Renal cortex interstitium (tissue), 11 donors: ENCODE results near the gene GPR26. TPM values are rescaled to one million over a fixed set of nuclear protein-coding genes. Genes with fewer than 3 reads are reported as not detected.
"Not testable (repeated sequence)": the region's sequence is repeated elsewhere in the genome, so short reads cannot be mapped to it uniquely, and the experiment has no call there.

ENCODE experiments used
- DNase-seq, 11 donors: peaks; one replicate each; pipeline ENCODE4 v3.0.0-alpha.2; 2013; ENCODE audit warnings: low read depth in 9 of 11, low spot score in 4 of 11; ENCODE audit errors: extremely low read depth in 1 of 11
- polyA plus RNA-seq, 3 donors: library from polyadenylated mRNA; unstranded; fragments of 120-200 nt; gene quantifications; one replicate each; pipeline ENCODE4 v1.2.1, GENCODE V29; 2013; ENCODE audit not compliant: insufficient read length in 3 of 3

The GPR26 gene
- polyA plus RNA-seq, 3 donors = 0.01 to 0.03 TPM; not detected in 1

DNA sequence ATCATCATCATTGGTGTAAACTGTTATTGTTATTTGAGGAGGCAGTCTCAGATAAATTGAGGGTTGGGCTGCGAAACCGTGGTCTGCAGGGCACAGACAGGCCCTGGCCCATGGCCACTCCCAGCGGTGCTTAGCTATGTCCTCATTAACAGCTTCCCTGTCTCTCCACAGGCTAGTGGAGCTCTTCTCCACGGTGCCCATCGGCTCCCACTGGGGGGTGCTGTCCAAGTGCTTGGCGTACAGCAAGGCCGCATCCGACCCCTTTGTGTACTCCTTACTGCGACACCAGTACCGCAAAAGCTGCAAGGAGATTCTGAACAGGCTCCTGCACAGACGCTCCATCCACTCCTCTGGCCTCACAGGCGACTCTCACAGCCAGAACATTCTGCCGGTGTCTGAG lies 21.6 kb downstream of the GPR26 start:
- DNase-seq = no peak

DNA sequence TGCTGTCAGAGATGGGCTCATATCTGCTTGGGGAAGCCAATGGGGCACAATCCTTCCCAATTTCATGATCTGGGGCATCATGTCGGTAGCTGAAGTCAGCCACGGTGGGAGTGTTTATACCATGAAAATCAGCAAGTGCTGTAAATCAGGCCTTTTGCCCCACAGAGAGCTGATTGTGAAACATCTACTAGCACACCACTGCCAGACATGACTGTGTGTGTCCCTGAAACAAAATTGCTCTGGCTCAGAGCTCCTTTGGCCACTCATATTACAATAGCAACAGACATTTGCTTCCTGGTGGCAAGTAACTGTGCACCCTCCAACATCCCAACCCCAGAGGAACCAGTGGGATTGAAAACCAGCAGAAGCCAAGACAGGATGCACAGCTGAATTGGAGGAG lies 23.7 kb downstream of the GPR26 start:
- no peak for DNase-seq

DNA sequence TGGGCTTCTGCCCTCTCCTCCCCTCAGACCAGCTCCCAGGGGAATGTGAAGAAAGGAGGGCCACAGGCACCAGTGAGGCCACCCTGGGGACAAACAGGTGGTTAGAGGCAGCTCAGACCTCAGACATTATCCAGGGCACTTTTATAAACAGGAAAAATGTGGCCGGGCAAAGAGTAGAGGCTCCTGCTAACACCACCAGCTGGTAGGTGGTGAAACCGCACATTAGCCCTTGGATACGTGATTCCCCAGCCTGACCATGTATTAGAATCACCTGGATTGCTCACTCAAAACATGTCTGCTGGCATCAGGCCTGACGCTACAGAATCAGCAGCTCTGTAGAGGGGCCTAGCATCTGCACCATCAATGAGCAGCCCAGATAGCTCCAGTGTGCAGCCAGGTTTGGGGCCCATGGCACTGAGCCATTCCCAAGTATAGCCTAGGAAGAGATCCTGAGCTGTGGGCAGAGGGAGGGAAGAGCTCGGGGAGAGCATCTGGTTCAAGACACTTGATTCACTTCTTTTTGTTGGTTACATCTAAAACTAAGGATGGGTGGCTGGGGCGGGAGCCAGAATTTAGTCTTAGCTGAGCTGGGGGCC lies 37.1 kb downstream of the GPR26 start:
- DNase-seq = no peak

DNA sequence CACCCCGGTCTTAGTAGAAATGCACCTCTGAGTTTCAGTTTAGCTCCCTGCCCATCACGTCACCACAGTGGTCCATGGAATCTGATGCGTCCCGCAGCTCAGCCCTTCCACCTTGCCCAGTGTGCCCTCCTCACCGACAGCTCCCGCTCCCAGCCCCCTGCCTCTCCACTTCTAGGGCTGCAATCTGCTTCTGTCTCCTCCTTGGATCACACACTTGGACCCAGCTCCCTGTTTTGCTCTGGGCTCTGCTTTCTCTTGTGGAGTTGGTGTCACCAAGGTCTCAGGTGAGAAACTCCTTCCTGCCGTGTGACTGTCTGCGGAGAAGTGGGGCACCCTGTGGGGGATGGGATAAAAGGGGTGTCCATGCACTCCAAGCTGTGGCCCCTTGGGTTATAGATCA lies 37.9 kb downstream of the GPR26 start:
- no peak for DNase-seq

DNA sequence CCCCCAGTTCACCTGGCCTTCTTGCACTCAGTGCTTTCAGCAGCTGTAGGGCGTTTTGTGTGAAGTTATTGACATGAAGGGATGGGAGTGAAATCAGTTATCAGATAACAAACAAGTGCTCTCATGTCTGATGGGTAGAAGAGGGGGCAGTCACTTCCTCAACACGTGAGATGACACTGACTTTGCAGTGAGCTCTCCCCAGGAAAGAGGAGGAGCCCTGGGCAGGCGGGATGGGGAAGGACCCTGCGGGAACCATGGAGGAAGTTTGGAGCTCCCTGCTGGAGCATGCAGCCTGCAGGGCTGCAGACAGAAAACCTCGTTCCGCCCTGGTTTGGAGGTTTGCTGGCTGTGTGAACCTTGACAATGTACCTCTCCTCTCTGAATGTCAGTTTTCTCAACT lies 38.7 kb downstream of the GPR26 start:
- no peak for DNase-seq

DNA sequence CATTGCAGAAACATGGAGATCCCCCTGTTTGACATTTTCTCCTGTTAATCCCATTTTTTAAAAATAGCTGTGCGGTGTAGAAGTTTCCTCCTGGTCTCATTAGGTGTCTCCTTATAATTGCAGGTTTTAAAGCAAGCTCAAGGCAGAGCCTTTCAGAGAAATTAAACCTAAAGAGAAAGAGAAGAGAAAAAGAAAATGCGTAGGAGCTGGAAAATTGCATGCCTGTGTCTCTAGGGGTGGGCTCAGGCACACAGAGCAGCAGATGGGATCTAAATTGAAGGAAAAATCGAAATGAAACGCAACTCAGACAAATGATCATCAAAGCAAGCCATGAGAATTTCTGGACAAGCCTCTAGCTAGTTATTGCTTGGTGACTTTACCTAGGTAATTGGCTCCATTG lies 40.1 kb downstream of the GPR26 start:
- no peak for DNase-seq

DNA sequence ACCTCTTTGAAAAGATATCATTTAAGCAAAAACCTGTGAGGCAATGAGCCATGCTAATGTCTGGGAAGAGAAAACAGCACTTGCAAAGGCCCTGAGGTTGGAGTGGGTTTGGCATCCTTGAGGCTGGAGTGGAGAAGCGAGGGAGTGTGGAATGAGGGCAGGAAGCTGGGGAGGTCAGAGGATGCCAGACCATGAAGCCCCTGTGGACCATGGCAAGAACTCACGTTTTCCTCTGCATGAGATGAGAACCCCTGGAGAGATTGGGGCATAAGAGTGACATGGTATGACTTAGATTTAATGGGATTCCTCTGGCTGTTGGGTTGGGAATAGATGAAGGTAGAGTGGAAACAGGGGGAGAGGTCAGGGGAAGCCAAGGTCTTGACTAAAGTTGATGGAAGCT lies 49.4 kb downstream of the GPR26 start:
- DNase-seq = no peak

DNA sequence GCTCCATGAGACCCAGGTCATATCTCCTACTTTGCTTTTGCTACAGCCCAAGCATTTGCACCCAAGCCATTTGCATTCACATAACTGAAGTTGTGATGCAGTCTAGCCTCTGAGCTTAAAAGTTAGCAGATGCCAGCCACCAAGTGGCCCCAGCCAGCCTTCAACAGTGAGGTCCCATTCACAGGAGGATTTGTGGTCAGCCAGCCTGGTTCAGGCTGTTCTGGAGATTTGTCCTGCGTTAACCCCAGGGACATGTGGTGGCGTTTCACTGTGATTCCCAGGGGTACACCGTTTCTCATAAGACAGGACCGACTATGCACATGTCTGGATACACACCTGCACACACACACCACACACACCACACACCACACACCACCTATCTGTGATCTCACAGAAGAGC lies 51.2 kb downstream of the GPR26 start:
- no peak for DNase-seq

DNA sequence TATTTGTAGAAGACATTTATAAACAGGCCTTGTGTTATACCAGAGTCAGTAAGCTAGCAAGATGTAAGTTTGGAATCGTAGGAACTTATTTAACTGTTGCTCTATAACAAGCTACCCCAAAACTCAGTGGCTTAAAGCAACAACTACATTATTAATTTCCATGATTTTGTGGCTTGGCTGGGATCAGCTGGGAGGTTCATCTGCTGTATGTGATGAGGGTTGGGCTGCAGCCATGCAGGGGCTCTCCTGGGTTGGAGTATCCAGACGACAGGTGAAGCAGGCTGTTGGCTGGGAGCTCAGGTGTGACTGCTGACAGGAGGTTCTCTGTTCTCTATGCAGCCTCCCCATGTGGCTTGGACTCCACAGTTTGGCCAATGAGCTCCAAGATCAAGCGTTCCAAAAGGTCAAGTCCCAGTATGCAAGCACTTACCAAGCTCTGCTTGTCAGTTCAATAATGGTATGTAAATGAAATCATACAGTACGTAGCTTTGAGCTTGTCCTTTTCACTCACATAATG lies 52.4 kb downstream of the GPR26 start:
- DNase-seq = no peak

DNA sequence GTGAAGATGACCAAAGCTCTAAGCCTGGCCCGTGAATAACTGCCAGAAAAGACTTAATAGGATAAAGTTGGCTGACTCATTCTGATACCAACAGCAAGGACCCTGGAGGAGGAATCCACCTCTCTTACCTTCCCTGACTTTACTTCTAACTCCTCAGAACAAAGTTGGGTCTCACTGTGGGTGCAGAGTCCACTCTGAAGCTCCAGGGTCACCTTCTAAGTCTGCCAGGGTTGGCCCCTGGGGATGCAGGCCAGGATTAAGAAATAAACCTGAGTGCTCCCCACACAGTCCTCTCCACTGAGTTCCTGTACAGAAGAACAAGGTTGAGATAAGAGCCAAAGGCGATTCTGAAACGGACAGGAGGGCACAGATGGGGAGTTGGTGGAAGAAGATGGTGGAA lies 54.4 kb downstream of the GPR26 start:
- no peak for DNase-seq

DNA sequence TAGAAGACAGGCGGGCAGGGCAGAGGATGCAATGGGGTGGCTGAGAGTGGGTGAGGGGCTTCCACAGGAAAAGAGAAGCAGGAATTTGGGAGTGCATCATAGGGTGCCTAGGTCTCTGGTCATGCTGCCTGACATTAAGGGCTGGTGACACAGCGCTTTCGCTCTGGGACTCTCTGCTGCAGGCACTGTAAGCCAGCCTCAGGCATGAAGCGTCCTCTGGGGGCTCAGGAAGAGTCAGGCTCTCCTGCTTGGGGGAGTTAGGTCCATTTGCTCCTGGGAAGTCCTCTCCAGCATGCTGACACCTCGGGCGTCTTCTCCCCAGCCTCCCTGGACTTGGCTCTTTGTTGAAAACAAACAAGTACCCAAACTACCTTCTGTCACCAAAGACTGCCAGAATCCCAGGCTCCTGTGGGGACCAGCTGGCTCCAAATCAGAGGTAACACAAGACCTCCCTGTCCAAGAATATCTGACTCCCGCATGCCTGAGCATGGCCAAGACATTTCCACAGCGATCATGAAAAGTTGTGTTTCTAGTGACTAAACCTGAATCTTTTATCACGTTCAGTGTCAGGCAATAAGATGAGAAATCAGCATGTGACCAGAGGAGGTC lies 55.4 kb downstream of the GPR26 start:
- no peak for DNase-seq

DNA sequence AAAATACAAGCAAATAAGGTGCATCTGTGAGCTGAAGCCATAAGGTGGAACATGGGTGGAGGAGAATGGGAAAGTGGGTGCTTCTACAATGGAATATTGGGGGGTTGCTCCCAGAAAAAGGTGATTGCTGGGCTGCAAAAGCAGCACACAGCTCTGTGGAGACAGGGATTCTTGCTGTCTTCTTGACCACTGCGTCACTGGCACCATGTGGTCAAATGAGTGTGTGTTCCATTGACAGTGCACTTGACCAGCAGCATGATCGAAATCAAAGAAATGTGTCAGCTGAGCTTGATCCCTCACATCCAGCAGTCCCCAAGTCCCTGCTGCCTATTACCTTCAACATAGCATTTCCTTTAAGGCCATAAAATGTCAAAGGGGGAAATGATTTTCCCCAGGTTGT lies 56.2 kb downstream of the GPR26 start:
- DNase-seq = no peak

DNA sequence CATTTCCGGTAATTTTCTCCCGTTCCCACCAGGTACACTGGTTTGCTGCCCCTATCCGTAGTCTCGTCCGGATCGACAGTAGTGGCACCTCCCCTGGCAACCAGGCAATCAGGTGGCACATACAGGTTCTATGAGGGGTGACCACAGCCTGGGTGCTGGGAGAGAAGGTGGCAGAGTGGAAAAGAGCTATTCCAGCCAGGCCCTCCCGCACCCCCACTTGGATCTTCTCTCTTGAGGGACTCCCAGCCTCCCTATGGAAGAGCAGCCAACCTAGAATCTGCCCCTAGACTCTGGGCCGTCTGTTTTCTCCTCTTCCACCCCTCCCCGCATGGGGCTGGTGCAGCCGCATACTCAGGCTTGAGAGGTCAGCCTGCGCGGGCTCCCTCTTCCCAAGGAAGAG lies 58.6 kb downstream of the GPR26 start:
- DNase-seq = no peak

DNA sequence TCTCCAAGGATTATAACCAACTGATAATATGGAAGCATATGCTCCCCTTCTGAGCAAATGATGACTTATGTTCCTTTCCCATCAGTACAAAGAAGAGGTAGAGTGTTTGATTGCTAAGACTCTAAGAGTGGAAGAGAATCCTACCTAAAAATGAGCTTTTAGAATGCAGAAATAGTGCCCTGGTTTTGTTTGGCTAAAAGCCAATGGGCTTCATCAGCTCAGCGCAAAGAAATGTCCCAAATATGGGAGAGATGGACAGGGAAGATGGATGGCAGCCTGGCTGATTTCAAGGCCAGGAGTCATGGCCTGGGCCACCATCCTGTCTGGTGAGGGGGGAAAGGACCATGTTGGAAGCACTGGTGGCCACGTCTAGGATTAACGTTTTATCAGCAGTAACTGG lies 60.2 kb downstream of the GPR26 start:
- no peak for DNase-seq

DNA sequence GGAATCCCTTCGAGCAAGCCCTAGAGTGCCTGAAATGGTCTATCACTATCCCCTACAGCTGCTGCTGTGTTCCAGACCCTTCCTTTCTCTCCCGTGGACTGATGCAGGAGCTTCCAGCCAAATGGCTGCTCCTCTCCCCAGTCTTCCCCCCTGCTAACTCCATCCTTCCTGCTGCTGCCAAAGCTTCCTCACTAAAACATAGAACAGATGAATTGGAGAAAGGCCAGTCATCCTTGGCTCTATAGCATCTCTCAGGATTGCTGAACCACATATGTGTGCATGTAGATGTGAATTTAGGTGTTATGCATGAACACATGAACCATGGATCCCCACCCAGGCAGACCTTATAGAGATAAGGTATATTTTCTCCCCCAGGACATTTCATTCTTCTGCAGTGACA lies 60.7 kb downstream of the GPR26 start:
- DNase-seq = no peak

DNA sequence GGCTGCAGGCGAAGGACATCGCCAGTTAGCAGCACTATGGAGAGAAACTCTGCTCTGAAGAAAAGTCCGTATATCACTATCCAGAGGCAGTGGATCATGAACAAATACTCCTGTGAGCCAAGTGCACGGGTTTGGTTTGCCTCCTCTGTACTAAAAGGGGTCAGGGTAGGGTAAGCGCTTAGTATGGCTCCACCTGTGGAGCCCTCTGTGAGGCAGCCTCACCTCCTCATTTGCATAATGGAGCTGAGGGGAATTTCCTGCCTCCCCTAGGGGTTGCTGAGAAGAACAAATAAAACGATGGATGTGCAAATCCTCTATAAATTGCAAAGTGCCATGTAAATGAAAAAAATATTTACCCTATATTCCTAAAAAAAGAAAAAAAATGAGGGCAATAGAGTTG lies 63.4 kb downstream of the GPR26 start:
- DNase-seq = no peak

DNA sequence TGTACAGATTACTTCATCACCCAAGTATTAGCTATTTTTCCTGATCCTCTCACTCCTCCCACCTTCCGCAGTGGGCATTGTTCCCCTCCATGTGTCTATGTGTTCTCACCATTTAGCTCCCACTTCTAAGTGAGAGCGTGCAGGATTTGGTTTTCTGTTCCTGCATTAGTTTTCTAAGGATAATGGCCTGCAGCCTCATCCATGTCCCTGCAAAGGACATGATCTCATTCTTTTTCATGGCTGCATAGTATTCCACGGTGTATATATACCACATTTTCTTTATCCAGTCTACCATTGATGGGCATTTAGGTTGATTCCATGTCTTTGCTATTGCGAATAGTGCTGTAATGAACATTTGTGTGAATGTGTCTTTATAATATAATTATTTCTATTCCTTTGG lies 70.8 kb downstream of the GPR26 start:
- DNase-seq = not testable (repeated sequence)

DNA sequence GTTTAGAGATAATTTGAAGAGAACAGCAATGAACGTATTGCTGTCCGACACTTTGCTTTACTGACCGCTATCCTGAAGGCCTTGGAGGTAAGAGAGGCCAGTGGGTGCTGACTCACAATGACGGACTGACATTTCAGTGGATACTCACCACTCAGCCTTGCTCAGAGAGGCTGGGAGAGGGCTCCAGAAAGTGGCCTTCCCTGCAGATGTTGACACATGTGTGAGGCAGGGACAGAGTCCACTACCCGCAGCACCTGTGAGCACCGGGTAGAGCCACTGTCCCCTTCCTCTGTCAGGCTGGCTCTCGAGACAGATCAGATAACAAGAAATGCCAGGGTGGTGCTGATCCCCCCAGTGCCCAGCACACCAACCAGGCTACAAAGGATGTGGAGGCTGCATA lies 75.0 kb downstream of the GPR26 start:
- DNase-seq = no peak

DNA sequence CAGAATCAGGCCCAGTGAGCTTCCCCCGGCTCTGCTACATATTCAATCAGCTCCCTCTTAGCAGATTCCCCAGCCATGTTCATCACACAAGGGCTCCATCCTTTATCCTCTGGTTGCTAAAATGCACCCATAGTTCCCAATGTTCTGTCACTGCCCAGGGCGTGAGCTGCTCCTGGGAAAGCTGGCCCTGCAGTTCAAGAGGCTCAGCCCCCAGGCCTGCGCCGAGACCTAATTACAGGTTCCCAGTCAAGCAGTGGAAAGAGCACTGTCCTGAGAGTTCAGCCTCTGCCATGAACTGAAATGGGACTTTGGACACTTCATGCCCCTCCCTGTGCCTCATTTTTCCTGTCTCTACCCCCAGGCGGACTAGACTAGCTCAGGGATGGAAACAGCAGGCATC lies 75.6 kb downstream of the GPR26 start:
- no peak for DNase-seq

DNA sequence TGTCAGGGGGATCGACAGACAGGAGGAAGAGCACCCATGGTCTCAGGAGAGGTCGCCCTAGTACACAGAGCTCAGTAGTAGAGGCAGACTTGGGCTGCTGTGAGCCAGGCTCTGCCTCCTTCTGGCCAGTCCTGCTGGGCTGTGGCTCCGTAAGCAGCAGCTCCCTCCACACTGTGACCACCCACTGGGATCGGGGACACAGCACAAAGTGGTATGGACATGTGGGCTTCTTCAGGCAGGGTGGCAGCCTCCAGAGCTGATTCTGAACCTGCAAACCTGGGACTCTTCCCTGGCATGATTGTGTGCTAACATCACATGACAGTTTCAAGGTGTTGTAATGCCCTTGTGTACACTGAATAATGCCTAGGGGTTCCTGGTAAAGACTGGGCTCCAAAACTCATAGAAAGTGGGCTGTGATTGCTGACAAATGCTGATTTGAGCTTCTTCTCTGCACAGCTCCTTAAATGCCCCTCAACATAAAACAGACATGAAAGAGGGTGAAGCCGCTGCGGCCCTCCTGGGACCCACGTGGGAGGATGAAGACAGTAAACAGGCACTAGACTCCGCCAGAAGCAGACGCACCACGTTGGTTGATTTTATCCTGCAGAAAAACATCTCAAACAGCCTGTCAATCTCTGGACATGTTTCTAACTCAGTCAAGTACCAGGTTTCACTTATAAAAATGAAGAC lies 76.7 kb downstream of the GPR26 start:
- DNase-seq = no peak
